Adipocyte (in vitro differentiated cells): ENCODE data around the gene PHKA1.
A peak's percentile ranks its signal among the peaks of the same experiment; 100 is the strongest.
"Not testable (repeated sequence)": the region's sequence is repeated elsewhere in the genome, so short reads cannot be mapped to it uniquely, and the experiment has no call there.

Experiments used
- DNase-seq: peaks from one replicate; pipeline ENCODE4 v3.0.0-alpha.2; 2015; ENCODE audit warnings: low read depth
- H3K27me3 ChIP-seq: replicated peaks from 2 replicates; pipeline ENCODE4 v1.7.0; 2013; ENCODE audit warnings: mild to moderate bottlenecking, low read length, moderate library complexity; ENCODE audit not compliant: control insufficient read depth, insufficient read depth
- H3K36me3 ChIP-seq: 2 replicates; pipeline ENCODE4 v1.7.0; 2013; ENCODE audit warnings: low read length, mild to moderate bottlenecking, moderate library complexity; ENCODE audit not compliant: control insufficient read depth, insufficient read depth, severe bottlenecking
- H3K4me1 ChIP-seq: 2 replicates; pipeline ENCODE4 v1.7.0; 2013; ENCODE audit warnings: mild to moderate bottlenecking, low read length, moderate library complexity; ENCODE audit not compliant: control insufficient read depth, insufficient read depth
- H3K4me3 ChIP-seq: 2 replicates; pipeline ENCODE4 v1.7.0; 2013; ENCODE audit warnings: mild to moderate bottlenecking, low read length, moderate library complexity
- H3K9ac ChIP-seq: 2 replicates; pipeline ENCODE4 v1.7.0; 2013; ENCODE audit warnings: mild to moderate bottlenecking, low read length, moderate library complexity
- H3K9me3 ChIP-seq: 2 replicates; pipeline ENCODE4 v1.7.0; 2013; ENCODE audit warnings: mild to moderate bottlenecking, low read length, moderate library complexity; ENCODE audit not compliant: control insufficient read depth

Gene PHKA1

DNA sequence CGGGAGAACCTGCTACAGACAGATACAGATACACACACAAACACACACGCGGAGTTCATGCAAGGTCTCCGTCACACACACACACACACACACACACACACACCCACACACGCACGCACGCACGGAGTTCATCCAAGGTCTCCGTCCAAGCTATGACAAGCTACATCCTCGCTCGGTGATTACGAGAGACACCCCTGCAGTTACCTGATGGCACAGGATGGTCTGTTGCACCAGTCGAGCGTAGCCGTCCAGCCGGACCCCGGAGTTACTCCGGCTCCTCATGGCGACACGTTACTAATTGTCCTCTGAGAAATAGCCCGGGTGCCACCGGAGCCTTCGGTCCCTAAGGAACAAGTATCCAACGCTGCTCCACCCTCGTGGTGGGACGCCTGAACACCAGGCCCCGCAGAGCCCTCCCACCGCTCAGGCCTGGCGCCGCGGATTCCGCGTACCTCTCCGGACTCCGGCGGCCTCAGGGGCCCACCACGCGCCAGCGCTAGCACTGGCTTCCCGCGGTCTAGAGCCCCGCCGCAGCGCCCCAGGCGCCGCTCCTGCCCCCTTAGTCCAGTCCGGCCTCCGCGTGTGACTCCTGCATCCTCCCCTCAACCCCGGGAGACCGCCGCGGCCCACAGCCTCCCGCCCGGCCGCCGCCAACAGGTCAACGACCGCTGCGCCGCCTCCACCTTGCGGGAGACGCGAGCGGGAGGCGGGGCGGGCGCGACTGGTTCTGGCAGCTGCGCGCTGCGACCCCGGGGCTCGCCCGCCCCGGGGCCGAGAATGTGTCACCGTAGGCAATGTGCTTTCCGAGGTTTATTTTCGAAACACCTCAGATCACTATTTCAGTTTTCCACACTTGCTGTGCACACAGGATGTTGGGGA lies at the start of gene PHKA1:
PHKA1 (minus strand) TSS at position 708 of the 879 bp plus-strand sequence; CDS start at position 282, 426 bp downstream.
- H3K9ac ChIP-seq, result peak within 1 kb of the TSS; percentile 71
- DNase-seq, result peak; percentile 68
- H3K4me1 ChIP-seq, H3K27me3 ChIP-seq, H3K9me3 ChIP-seq, H3K36me3 ChIP-seq: not testable (repeated sequence)
- H3K4me3 ChIP-seq, result peak within 1 kb of the TSS; percentile 78

DNA sequence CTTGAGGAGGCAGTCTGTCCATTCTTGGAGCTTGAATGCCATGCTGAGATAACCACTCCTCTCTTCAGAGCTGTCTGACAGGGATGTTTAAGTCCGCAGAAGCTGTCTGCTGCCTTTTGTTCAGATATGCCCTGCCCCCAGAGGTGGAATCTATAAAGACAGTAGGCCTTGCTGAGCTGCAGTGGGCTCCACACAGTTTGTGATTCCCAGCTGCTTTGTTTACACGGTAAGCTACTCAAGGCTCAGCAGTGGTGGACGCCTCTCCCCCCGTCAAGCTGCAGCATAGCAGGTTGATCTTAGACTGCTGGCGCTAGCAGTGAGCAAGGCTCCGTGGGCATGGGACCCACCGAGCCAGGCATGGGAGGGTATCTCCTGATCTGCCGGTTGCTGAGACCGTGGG lies 46.3 kb upstream of the PHKA1 start:
- H3K27me3 ChIP-seq, H3K4me1 ChIP-seq, H3K9ac ChIP-seq, DNase-seq, H3K9me3 ChIP-seq, H3K36me3 ChIP-seq, H3K4me3 ChIP-seq: not testable (repeated sequence)

GRCh38 chrX:72748545-72748944 lies 34.4 kb upstream of the PHKA1 start:
- H3K36me3 ChIP-seq, DNase-seq, H3K4me1 ChIP-seq, H3K4me3 ChIP-seq, H3K27me3 ChIP-seq, H3K9me3 ChIP-seq, H3K9ac ChIP-seq: not testable (repeated sequence)

DNA sequence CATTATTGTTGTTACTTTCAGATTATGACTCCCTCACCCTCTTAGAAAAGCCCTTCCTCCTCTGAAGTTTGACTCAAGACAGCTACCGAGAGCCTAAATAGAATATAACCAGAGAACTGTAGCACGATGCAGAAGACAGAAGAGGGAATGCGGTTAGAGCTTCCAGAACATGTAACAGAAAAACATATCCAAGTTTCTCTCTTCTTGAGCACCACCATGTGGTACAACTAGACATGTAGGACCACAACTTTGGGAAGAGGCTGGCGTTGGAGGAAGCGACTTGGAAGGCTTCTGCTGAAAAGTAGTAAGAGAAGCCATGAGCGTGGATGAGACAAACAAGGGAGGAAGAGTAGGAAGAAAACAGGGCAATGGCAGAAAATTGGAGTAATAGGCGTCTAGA lies 31.4 kb upstream of the PHKA1 start:
- not testable (repeated sequence) for H3K27me3 ChIP-seq, H3K4me1 ChIP-seq, H3K36me3 ChIP-seq, DNase-seq, H3K4me3 ChIP-seq, H3K9ac ChIP-seq, H3K9me3 ChIP-seq

DNA sequence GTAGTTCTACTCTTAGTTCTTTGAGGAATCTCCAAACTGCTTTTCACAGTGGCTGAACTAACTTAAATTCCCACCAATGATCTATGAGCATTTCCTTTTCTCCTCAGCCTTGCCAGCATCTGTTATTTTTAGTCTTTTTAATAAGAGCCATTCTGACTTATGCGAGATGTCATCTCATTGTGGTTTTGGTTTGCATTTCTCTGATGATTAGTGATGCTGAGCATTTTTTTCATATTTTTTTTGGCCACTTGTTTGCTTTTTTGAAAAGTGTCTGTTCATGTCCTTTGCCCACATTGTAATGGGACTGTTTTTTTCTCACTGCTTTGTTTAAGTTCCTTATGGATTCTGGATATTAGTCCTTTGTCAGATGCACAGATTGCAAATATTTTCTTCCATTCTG lies 21.5 kb upstream of the PHKA1 start:
- H3K9ac ChIP-seq, result no peak overlapping the region
- peaks cover 10% of the 10 kb centered on the region for H3K27me3 ChIP-seq
- H3K4me3 ChIP-seq, result no peak overlapping the region
- H3K4me1 ChIP-seq, result no peaks in the 10 kb centered on the region
- no peaks in the 10 kb centered on the region for H3K36me3 ChIP-seq
- no peak for DNase-seq
- H3K9me3 ChIP-seq, result peaks cover 28% of the 10 kb centered on the region

DNA sequence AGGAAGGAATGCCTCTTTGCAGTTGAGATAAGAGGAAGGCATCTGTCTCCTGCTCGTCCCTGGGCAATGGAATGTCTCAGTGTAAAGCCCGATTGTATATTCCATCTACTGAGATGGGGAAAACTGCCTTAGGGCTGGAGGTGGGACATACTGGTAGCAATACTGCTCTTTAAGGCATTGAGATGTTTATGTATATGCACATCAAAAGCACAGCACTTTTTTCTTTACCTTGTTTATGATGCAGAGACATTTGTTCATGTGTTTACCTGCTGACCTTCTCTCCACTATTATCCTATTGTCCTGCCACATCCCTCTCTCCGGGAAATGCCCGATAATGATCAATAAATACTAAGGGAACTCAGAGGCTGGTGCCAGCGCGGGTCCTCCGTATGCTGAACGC lies 19.5 kb upstream of the PHKA1 start:
- not testable (repeated sequence) for H3K4me3 ChIP-seq
- H3K27me3 ChIP-seq, result peaks cover 10% of the 10 kb centered on the region

GRCh38 chrX:72727846-72728245 lies 13.7 kb upstream of the PHKA1 start:
- H3K9ac ChIP-seq, result no peak overlapping the region
- H3K4me1 ChIP-seq, result no peaks in the 10 kb centered on the region
- H3K4me3 ChIP-seq, result no peak overlapping the region
- peaks cover 6% of the 10 kb centered on the region for H3K9me3 ChIP-seq
- H3K27me3 ChIP-seq, result peaks cover 14% of the 10 kb centered on the region
- H3K36me3 ChIP-seq, result no peaks in the 10 kb centered on the region
- DNase-seq, result no peak

More for the DNA sequence above, 19.5 kb upstream of the PHKA1 start:
- not testable (repeated sequence) for H3K9ac ChIP-seq, DNase-seq, H3K4me1 ChIP-seq, H3K36me3 ChIP-seq
- H3K9me3 ChIP-seq, result peaks cover 27% of the 10 kb centered on the region

DNA sequence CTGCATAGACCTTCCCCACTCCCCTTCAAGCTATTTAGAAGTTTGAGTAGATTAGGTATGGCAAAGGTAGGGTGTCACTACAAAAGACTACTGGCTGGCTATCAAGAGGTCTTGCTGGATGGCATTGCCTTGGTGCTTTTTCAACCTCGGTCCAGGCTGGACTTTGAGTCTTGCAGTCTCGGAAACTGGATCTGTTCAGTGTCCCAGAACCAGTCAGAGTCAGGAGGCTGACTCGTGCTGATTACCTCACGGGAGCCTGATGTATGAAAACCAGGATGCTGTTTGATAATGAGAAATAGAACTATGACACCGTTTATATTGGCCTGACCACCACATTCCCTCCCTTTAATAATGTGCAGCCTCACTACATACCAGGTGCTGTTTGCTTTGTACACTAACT lies 2.7 kb upstream of the PHKA1 start:
- Histone ChIP-seq H3K36me3 (no peaks in the 10 kb centered on the region), H3K27me3 (no peaks in the 10 kb centered on the region), H3K4me3 (no peak overlapping the region), H3K4me1 (peaks cover 3% of the 10 kb centered on the region), H3K9me3 (no peaks in the 10 kb centered on the region), H3K9ac (no peak overlapping the region)
- no peak for DNase-seq

- Histone ChIP-seq H3K36me3 (no peaks in the 10 kb centered on the region), H3K9ac (no peak overlapping the region), H3K4me1 (peaks cover 4% of the 10 kb centered on the region), H3K9me3 (no peaks in the 10 kb centered on the region), H3K27me3 (no peaks in the 10 kb centered on the region), H3K4me3 (no peak overlapping the region)
- DNase-seq, result no peak
Measured at GRCh38 chrX:72715546-72715945, 1.4 kb upstream of the PHKA1 start.

DNA sequence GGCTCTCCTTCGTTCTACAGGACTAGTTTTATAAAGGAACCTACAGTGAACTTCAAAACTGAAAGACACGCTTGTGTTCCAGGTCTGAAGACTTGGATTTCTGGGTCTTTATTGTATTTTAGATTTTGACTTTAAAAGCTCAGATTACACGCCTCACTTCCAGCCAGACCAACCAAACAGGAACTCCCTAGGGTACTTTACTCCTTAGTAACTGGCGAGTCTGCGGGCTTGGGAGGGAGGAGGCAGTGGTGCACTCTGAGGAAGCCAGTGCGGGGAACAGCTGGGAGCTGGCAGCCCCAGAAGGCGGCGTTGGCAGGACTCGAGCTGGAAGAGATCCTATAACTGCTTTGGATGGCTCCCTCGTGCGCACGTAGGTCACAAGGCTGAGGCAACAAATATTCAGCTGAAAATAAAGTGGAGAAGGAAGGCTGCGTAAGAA lies 391 bp upstream of the PHKA1 start:
- Histone ChIP-seq H3K27me3 (no peaks in the 10 kb centered on the region), H3K9ac (peak overlapping the region; percentile 71), H3K4me3 (peak overlapping the region; percentile 78), H3K9me3 (no peaks in the 10 kb centered on the region), H3K36me3 (no peaks in the 10 kb centered on the region), H3K4me1 (peaks cover 4% of the 10 kb centered on the region)
- peak; percentile 78 for DNase-seq

- Histone ChIP-seq H3K9me3 (no peaks in the 10 kb centered on the region), H3K27me3 (peaks cover under 1% of the 10 kb centered on the region), H3K9ac (peak overlapping the region; percentile 71), H3K4me1 (peaks cover 4% of the 10 kb centered on the region), H3K36me3 (no peaks in the 10 kb centered on the region), H3K4me3 (peak overlapping the region; percentile 78)
- peak; percentile 22 for DNase-seq
Measured at GRCh38 chrX:72713130-72713529, 976 bp downstream of the PHKA1 start.
